Loucy (cell line): Measurements from ENCODE around the gene TCEAL3.

Source experiments
- H2AFZ ChIP-seq: fragments of 200-600 bp; sonication (generic); 2 replicates; pipeline ENCODE4 v1.6.0; 2016; ENCODE audit warnings: antibody characterized with exemption, mild to moderate bottlenecking, low read length, moderate library complexity
- H3F3A ChIP-seq: fragments of 200-600 bp; 2 replicates; pipeline ENCODE4 v1.6.0; 2016; ENCODE audit warnings: antibody characterized with exemption, low read depth, mild to moderate bottlenecking
- H3K27me3 ChIP-seq: fragments of 200-600 bp; sonication (generic); 2 replicates; pipeline ENCODE4 v1.6.1; 2014; ENCODE audit warnings: low read length, mild to moderate bottlenecking; ENCODE audit not compliant: insufficient read depth, poor library complexity, severe bottlenecking
- H3K36me3 ChIP-seq: fragments of 200-600 bp; sonication (generic); 2 replicates; pipeline ENCODE4 v1.6.1; 2016; ENCODE audit warnings: low read length; ENCODE audit not compliant: insufficient read depth
- H3K4me1 ChIP-seq: fragments of 200-600 bp; sonication (generic); 2 replicates; pipeline ENCODE4 v1.5.1; 2014; ENCODE audit warnings: low read length, mild to moderate bottlenecking; ENCODE audit not compliant: insufficient read depth, poor library complexity, severe bottlenecking
- H3K4me2 ChIP-seq: fragments of 200-600 bp; sonication (generic); 2 replicates; pipeline ENCODE4 v1.6.0; 2014; ENCODE audit warnings: antibody characterized with exemption, low read length, low read depth, mild to moderate bottlenecking; ENCODE audit not compliant: poor library complexity, severe bottlenecking
- H3K4me3 ChIP-seq: fragments of 200-600 bp; sonication (generic); 2 replicates; pipeline ENCODE4 v1.5.1; 2014; ENCODE audit warnings: low read length, mild to moderate bottlenecking, mixed read lengths; ENCODE audit not compliant: poor library complexity, severe bottlenecking
- H3K79me2 ChIP-seq: fragments of 200-600 bp; sonication (generic); 2 replicates; pipeline ENCODE4 v1.6.1; 2014; ENCODE audit warnings: low read length; ENCODE audit not compliant: insufficient read depth
- H3K9ac ChIP-seq: fragments of 200-600 bp; sonication (generic); 2 replicates; pipeline ENCODE4 v1.6.0; 2014; ENCODE audit warnings: mild to moderate bottlenecking, low read depth, low read length, moderate library complexity; ENCODE audit not compliant: poor library complexity, severe bottlenecking
- H3K9me2 ChIP-seq: fragments of 200-600 bp; sonication (generic); replicated peaks from 2 replicates; pipeline ENCODE4 v1.6.1; 2016; ENCODE audit warnings: low read depth, low read length, mixed read lengths
- H3K9me3 ChIP-seq: fragments of 200-600 bp; sonication (generic); 2 replicates; pipeline ENCODE4 v1.6.1; 2014; ENCODE audit warnings: mild to moderate bottlenecking, antibody characterized with exemption, low read length, low read depth; ENCODE audit not compliant: insufficient read depth
- H4K20me1 ChIP-seq: fragments of 200-600 bp; sonication (generic); 2 replicates; pipeline ENCODE4 v1.6.0; 2014; ENCODE audit warnings: antibody characterized with exemption, low read length, mild to moderate bottlenecking; ENCODE audit not compliant: insufficient read depth, poor library complexity, severe bottlenecking
- EZH2phosphoT487 ChIP-seq: fragments of 200-600 bp; IDR thresholded peaks from 2 replicates; pipeline ENCODE4 v1.6.1; 2018; ENCODE audit warnings: antibody characterized with exemption, mild to moderate bottlenecking, moderate library complexity, borderline replicate concordance
- TF ChIP-seq, protein P1 (sequence below): fragments of 200-600 bp; sonication (generic); conservative IDR thresholded peaks from 2 replicates; pipeline ENCODE4 v1.5.1; 2014; ENCODE audit warnings: mild to moderate bottlenecking, antibody characterized with exemption, low read length

TCEAL3 gene

DNA sequence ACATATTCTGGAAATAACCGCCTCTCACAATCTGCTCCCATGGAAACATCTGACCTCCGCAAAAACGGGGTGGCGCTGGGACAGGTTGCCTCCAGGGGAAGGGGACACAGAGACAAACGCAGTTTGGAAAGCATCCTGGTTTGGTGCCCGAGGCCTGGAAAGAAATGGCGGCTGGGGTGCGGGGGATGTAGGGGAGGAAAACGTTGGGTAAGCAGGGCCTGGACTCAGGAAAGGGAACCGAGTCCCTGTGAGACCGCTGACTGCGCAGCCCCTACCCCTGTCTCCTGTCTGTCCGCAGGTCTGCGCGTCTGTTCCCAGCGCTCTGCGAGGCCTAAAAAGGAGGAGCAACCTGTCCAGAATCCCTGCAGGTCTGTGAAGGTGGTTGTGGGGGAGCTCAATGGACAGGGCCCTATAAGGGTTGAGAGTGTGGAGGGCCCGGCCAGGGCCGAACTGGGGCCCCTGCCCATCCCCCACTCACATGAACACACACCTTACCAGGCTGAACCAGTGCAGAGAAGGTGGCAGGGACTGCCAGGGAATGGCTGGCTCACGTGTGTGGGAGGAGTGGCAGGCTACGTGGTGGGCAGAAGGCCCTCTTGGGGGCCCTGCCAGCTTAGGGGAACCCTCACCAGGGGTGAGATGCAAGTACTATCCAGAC lies 672 bp downstream of the TCEAL3 start:
- Histone ChIP-seq H3K4me3 (peak overlapping the region; percentile 77), H4K20me1 (no peaks in the 10 kb centered on the region), H3K36me3 (no peaks in the 10 kb centered on the region), H3K9me3 (no peaks in the 10 kb centered on the region), H3K4me2 (peak overlapping the region; percentile 68), H2AFZ (peak overlapping the region; percentile 83; the same call in 1 of the 2 replicates), H3F3A (no peaks in the 10 kb centered on the region), H3K27me3 (no peaks in the 10 kb centered on the region), H3K79me2 (no peaks in the 10 kb centered on the region), H3K9ac (peak overlapping the region; percentile 72), H3K9me2 (no peaks in the 10 kb centered on the region), H3K4me1 (no peaks in the 10 kb centered on the region)
- TF ChIP-seq, protein P1, sequence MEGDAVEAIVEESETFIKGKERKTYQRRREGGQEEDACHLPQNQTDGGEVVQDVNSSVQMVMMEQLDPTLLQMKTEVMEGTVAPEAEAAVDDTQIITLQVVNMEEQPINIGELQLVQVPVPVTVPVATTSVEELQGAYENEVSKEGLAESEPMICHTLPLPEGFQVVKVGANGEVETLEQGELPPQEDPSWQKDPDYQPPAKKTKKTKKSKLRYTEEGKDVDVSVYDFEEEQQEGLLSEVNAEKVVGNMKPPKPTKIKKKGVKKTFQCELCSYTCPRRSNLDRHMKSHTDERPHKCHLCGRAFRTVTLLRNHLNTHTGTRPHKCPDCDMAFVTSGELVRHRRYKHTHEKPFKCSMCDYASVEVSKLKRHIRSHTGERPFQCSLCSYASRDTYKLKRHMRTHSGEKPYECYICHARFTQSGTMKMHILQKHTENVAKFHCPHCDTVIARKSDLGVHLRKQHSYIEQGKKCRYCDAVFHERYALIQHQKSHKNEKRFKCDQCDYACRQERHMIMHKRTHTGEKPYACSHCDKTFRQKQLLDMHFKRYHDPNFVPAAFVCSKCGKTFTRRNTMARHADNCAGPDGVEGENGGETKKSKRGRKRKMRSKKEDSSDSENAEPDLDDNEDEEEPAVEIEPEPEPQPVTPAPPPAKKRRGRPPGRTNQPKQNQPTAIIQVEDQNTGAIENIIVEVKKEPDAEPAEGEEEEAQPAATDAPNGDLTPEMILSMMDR, result no peak
- no peak for TF ChIP-seq EZH2phosphoT487

DNA sequence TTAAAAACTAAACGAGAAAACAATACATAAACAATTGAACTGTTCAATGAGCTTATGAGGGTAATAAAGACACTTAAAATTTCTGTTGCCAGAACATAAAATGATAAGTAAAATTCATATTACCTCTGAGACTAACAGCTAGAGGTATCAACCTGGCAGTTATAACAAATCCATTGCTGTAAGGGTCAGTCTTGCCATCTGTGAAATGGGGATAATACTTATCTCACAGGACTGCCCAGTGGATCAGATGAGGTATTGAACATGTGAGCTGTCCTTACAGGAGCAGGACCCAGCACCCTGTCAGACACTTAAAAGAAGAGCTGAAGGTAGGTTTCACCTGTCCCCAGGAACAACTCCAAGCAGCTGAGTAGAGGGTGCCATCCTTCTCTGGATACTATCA lies 2.5 kb downstream of the TCEAL3 start:
- H2AFZ ChIP-seq, result no peak overlapping the region
- no peak for TF ChIP-seq EZH2phosphoT487
- TF ChIP-seq, protein P1, result no peak

DNA sequence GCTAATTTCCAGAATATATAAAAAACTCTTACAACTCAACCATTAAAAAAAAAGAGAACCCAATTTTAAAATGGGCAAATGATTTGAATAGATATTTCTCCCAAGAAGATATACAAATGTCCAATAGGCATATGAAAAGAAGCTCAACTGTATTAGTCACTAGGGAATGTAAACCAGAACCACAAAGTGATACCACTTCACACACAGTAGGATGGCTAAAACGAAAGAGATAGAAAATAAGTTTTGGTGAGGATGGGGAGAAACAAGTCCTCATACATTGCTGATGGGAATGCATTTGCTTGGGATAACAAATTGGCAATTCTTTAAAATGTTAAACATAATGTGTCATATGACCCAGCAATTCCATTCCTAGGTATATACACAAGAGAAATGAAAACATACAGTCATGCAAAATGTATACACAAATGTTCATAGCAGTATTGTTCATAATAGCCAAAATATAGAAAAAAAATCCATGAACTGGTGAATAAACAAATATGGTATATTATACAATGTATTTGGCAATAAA lies 5.7 kb downstream of the TCEAL3 start:
- no peak overlapping the region for H3K4me2 ChIP-seq
- TF ChIP-seq, protein P1, result no peak
- no peak for TF ChIP-seq EZH2phosphoT487
- H3K79me2 ChIP-seq, result no peaks in the 10 kb centered on the region
- no peaks in the 10 kb centered on the region for H3K36me3 ChIP-seq
- no peaks in the 10 kb centered on the region for H3K4me1 ChIP-seq
- H3K4me3 ChIP-seq, result no peak overlapping the region
- H3K27me3 ChIP-seq, result no peaks in the 10 kb centered on the region
- no peaks in the 10 kb centered on the region for H4K20me1 ChIP-seq
- no peaks in the 10 kb centered on the region for H3K9me2 ChIP-seq
- no peaks in the 10 kb centered on the region for H3K9me3 ChIP-seq
- no peak overlapping the region for H3K9ac ChIP-seq
- no peak overlapping the region for H2AFZ ChIP-seq
- no peaks in the 10 kb centered on the region for H3F3A ChIP-seq

More for the DNA sequence above, 2.5 kb downstream of the TCEAL3 start:
- H3K9ac ChIP-seq, result no peak overlapping the region
- no peaks in the 10 kb centered on the region for H3K79me2 ChIP-seq
- H3F3A ChIP-seq, result no peaks in the 10 kb centered on the region
- no peaks in the 10 kb centered on the region for H3K27me3 ChIP-seq
- H3K4me3 ChIP-seq, result no peak overlapping the region
- no peaks in the 10 kb centered on the region for H3K9me3 ChIP-seq
- H3K9me2 ChIP-seq, result no peaks in the 10 kb centered on the region
- H3K4me2 ChIP-seq, result no peak overlapping the region
- H3K36me3 ChIP-seq, result no peaks in the 10 kb centered on the region
- H4K20me1 ChIP-seq, result no peaks in the 10 kb centered on the region
- H3K4me1 ChIP-seq, result no peaks in the 10 kb centered on the region
